Right renal cortex interstitium (tissue), 3 donors: Measurements from ENCODE around the gene EXOSC7. TPM values are rescaled to one million over a fixed set of nuclear protein-coding genes. Genes with fewer than 3 reads are reported as not detected.
A peak's percentile ranks its signal among the peaks of the same experiment; 100 is the strongest.

ENCODE experiments used
- DNase-seq, 3 donors: peaks; one replicate each; pipeline ENCODE4 v3.0.0-alpha.2; 2013; ENCODE audit warnings: low read depth in 3 of 3, low spot score in 2 of 3
- polyA plus RNA-seq, 3 donors: library from polyadenylated mRNA; unstranded; fragments of 120-200 nt; gene quantifications; one replicate each; pipeline ENCODE4 v1.2.1, GENCODE V29; 2013; ENCODE audit not compliant: insufficient read length in 3 of 3

The EXOSC7 gene
- polyA plus RNA-seq, 3 donors: 49.5 to 51.7 (median 51.5) TPM

GRCh38 chr3:45020534-45020933, 44.5 kb downstream of the EXOSC7 start:
- no peak for DNase-seq

- DNase-seq: no peak
Measured at GRCh38 chr3:45021524-45022297, 45.7 kb downstream of the EXOSC7 start.

- DNase-seq: no peak
Measured at GRCh38 chr3:45023675-45024074, 47.6 kb downstream of the EXOSC7 start.

GRCh38 chr3:45024542-45025255, 48.7 kb downstream of the EXOSC7 start:
- no peak for DNase-seq

GRCh38 chr3:45026038-45026437, 50.0 kb downstream of the EXOSC7 start, which contains the start of gene CLEC3B:
CLEC3B (plus strand) TSS chr3:45026303; CDS start chr3:45026363, 60 bp downstream.
- DNase-seq: no peak

DNA sequence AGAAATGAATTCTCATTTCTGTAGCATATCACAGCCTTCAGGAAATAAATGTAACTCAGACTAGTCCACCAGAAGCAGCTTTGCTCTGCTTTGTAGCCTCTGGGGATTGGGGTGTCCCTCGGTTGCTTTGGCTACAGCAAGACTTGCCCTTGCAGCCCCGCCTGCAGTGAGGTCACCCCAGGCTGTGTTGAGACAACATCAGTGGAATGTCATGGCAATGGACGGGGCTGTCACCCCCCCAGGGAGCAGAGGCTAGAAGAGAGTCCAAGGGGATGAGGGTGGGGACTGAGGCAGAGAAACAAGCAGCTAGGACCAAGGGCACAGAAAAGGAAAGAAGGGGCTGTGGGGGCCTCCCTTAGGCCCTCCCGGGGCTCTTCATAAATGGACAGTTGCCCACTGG, 50.9 kb downstream of the EXOSC7 start:
- no peak for DNase-seq

DNA sequence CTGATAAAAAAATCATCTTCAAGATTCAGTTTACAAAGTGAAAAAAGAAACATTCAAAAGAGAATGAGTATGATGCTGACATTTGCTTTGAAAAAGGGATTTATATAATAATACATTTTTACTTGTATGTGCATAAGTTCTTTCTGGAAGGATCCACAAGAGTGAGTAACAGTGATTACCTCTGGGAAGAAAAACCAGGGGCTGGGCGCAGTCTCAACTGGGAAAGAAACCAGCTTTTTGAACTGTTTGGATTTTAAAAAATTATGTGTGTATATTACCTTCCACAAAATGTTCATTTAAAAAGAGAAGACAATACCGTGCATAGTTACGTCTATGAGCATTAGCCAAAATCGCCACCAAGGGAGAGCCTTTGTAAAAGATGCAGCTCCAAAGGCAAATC, 51.4 kb downstream of the EXOSC7 start:
- DNase-seq: no peak

DNA sequence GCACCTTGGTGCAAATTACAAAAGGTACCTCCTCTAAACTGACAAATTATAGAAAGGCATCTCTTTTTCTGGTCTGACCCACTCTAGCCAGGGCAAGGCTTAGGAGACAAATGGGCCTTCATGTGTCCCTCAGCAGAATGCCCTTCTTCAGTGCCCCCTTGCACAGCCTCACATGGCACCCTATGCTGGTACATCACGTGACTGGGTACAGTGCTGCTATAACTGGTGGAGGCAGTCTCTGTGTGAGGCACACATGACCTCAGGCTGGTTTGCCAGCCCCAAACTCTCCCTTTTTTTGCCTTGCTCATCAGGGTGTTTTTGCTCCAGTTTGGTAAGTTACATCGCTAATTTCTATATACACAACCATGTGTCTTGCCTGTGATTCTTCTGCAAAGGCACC, 53.2 kb downstream of the EXOSC7 start:
- no peak for DNase-seq

GRCh38 chr3:45029661-45030060, 53.6 kb downstream of the EXOSC7 start:
- DNase-seq: no peak

DNA sequence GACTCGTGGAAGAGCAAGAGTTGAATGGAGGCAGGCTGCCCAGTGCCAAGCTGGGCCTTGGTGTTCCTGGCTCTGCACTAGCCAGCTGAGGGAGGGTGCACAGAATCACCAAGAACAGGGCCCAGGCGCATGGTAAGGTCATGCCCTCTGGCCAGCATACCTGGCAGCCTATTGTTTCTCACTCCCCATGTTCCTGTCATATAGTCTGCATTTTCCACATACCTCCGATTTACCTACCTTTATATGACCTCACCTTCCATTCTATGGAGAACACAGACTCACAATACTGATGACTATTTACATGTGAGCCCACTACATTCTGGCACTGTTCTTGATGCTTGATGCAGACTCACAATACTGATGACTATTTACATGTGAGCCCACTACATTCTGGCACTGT, 55.5 kb downstream of the EXOSC7 start:
- no peak for DNase-seq

DNA sequence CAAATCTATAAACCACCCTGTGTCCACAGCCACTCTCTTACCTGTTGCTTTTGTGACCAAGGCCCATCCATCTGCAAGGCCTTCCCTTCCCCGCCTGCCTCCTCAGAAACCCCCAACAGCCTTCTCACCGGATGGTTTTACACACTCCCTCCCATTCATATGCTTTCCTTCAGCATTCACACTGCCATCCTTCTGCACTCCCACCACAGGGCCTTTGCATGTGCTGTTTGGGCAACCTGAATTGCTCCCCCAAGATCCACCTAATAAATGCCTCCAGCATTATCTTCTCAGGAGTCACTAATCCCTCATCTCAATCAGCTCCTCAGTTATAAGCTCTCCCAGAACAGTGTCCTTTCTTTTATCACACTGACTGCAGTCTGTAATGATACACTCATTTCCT, 56.1 kb downstream of the EXOSC7 start:
- DNase-seq: no peak

DNA sequence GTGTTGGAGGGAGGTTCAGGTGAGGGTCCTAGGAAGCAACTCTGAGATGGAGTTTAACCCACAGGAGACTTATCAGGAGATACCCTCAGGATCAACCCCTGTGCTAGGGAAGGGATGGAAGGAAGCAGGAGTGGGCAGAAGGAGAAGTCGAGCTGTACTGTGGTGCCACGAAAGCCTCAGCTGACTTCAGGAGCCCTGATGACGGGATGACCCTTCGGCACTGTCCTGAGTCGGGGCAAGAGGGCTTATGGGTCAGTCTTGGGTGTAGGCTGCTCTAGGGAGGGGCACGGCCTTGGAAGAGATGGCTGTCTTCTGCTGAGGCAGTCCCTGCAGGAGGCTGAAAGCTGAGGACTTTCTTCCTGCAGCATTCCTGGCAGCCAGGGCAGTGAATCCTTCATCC, 57.7 kb downstream of the EXOSC7 start:
- DNase-seq: no peak

DNA sequence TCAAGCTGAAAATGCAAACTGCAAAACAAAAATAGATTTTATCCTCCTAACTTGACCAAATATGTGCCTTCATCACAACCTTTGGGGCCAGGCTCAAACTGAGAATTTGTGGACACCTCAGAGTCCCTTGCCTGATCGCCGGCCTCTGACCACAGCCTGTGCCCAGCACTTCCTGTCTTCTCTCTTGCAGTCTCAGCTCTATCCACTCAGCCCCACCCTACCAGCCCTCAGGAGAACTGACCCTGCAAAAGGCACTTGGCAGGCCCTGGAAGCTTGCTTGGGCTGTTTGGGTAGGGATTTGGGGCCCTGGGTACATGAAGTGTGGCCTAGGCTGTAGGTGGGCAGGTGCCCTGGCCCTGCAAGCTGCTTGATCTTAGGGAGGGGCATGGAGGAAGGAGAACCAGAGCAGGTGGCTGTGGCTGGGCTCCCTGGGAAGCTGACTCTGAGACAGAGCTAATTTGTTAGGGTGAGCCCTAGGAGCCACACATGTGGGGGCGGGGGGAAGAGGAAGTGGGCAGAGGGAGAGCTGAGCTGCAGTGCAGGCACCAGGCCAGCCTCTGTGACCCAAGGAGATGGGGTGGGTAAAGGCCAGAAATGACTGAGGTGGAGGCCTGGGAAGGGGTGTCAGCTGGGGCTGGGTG, 58.7 kb downstream of the EXOSC7 start:
- no peak for DNase-seq

DNA sequence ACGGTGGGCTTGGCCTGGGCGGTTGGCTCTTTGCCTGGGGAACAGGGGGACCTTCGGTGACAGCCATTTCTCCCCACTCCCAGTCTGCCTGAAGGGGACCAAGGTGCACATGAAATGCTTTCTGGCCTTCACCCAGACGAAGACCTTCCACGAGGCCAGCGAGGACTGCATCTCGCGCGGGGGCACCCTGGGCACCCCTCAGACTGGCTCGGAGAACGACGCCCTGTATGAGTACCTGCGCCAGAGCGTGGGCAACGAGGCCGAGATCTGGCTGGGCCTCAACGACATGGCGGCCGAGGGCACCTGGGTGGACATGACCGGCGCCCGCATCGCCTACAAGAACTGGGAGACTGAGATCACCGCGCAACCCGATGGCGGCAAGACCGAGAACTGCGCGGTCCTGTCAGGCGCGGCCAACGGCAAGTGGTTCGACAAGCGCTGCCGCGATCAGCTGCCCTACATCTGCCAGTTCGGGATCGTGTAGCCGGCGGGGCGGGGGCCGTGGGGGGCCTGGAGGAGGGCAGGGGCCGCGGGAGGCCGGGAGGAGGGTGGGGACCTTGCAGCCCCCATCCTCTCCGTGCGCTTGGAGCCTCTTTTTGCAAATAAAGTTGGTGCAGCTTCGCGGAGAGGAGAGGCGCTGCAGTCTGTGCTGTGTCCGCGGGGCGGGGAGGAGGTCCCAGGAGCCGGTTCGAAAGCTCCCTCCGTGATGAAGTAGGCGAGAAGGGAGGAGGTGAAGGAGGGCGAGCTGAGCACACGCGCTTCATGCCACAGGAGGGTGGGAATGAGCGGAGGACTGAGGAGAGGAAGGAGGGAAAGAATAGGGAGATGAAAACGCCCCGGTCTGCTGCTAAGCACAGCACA, 59.6 kb downstream of the EXOSC7 start:
- no peak for DNase-seq

DNA sequence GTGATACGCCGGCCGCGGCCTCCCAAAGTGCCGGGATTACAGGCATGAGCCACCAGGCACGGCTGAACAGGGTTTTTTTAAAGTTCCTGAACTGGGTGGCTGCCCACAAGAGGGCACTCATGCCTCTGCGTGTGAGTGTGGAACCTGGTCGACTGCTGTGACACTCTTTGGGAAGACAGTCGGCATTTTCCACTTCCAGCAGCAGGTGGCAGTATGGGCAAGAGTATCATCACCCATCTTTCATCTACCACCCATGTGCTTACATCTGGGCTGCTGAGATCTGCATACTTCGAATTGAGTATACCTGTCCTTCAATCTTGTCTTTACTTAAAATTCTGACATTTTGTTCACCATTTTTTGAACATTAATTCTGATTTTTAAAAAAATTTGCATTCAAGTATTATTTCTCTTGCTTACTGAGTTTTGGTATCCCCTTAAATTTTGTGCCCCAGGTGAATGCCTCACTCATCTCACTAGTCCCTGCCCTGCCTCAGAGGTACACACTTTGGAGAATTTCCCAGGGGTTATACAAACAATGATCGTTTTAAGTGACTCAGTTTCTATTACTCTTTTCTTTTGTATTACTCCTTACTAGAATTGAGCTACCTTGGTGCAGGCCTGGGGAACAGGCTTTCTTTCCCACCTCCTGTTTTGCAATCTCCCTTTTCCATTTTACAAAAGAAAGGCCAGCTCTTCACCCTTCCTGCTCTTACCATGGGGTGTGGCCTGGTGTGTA, 61.8 kb downstream of the EXOSC7 start:
- peak; percentile 76 to 87 (median 86) for DNase-seq

GRCh38 chr3:45041666-45042065, 65.6 kb downstream of the EXOSC7 start:
- DNase-seq: no peak

- no peak for DNase-seq
Measured at GRCh38 chr3:45042162-45042561, 66.1 kb downstream of the EXOSC7 start.

- DNase-seq: no peak
Measured at GRCh38 chr3:45043728-45044299, 67.8 kb downstream of the EXOSC7 start.

DNA sequence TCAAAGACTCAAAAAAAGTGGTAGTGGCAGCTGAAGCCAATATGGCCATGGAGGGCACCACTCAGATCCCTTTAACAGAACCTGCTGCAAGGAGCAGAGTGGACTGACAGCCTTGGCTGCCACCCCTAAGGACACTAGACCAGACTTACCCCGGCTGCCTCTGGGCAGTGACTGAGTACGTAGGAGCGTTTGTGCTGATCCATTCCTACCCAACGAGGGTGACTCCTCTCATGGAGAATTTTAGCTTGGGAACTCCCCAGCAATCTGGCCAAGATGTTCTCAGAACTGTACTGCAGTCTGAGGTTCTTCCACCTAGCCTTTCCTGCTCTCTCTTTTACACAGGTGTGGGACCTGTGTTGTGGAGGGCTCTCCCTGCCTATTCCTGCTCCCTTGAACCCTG, 72.2 kb downstream of the EXOSC7 start:
- DNase-seq: no peak

DNA sequence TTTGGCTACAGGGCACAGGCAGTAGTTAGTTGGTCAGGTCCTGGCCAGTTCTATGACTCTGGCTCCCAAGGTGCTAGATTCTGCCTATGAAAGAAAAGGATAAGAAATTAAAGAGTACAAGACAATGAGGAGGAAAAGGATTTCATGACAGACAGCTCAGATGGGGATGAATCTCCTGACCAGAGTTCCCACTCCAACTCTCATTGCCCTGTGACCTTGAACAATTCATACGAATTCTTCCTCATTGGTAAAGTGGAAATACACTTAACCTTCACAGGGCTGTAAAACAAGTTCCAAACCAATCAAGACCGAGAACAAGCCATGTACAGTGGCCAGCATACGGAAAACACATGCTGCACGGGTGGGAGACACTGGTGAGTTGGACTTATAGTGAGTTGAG, 73.8 kb downstream of the EXOSC7 start:
- DNase-seq: no peak
